HCEC 1CT (cell line): ENCODE results near the gene MNT.

ENCODE experiments used
- DNase-seq: peaks from one replicate; pipeline ENCODE4 v3.0.0-alpha.2; 2017

The MNT gene

GRCh38 chr17:2415081-2415480 lies 14.2 kb upstream of the MNT start:
- no peak for DNase-seq

- no peak for DNase-seq
Observed at GRCh38 chr17:2414446-2415064, 13.7 kb upstream of the MNT start.

- DNase-seq: peak; percentile 16
Observed at GRCh38 chr17:2412561-2413021, 11.7 kb upstream of the MNT start.

DNA sequence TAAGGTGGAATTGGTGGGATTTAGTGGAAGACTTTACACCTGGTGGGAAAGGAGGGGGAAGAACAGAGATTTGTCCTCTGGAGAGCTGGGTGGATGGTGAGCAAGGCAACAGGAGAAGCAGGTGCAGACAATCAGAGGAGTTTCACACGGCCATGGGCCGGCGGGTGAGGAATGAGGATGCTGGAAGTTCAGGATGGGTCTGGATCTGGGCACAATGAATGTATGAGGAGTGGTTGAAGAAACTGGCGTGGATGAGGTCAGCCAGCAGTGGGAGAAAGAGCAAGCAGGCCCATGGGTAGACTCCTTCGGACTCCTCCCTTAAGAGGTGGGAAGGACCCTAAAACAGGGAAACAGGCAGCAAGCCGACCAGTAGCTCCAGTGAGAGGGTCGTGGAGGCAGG lies 10.1 kb upstream of the MNT start:
- no peak for DNase-seq

GRCh38 chr17:2406903-2407790 lies 6.3 kb upstream of the MNT start:
- peak; percentile 97 for DNase-seq

- no peak for DNase-seq
Observed at GRCh38 chr17:2406271-2406902, 5.5 kb upstream of the MNT start.

- DNase-seq: peak; percentile 96
Observed at GRCh38 chr17:2405247-2405926, 4.5 kb upstream of the MNT start.

GRCh38 chr17:2403044-2403443 lies 2.2 kb upstream of the MNT start:
- DNase-seq: no peak

DNA sequence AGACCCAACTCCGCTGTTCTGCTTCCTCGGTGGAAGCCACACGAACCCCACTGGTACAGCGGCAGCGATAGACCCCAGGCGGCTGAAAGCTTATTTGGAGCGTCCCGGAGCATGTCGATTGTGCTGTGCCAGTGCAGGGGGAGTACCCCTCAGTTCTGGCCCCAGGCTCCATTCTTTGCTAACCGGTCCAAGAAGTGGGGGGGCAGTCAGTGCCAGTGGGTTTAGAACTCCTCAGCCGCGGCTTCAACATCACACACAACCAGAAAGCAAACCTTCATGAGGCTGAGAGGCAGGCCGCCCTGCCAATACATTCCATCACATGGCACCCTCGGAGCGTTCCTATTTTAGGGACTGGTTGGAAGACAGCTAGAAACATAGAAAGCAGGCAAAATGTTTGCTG lies 1.7 kb upstream of the MNT start:
- no peak for DNase-seq

GRCh38 chr17:2401426-2402221 lies 764 bp upstream of the MNT start:
- peak; percentile 99 for DNase-seq

GRCh38 chr17:2400474-2400866 lies 390 bp downstream of the MNT start:
- peak; percentile 47 for DNase-seq

DNA sequence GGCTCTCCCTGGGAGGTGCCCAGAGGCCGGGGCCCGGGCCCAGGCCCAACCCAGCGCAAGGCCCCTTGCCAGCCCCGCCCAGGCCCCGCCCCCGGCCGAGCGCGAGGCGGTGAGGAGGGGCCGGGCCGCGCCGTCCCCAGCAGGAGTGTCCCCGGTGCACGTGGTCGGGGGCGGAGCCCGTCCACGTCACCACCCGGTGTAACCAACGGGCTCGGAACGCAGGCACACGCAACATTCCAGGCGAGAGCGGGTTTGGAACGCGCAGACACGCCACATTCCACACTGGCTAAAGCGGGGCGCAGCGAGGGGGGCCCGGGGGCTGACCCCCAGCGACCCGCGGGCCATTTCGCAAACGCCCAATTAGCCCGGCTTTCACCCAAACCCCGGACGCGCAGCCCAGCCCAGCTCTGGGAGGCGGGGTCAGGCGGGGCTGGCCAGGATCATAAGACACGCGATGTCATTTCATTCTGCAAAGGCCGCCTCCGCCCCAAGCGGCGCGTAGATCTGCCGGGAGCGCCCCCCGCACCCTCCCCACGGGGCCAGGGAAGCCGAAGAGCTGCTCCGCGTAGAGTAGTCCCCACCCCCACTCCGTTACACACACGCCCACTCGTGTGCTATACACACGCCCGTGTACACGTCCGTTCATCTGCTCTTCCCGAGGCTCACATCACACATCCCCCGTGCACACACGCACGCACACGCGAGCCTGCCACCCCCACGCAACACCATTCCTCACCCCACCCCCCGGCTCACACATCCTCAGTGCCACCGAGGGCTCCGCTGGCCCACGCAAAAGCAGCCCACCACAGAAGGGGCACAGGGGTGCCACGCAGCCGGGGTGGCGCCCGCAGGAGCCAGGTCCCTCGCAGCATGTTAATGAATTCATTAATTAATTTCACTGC lies 1.0 kb downstream of the MNT start:
- DNase-seq: peak; percentile 97

DNA sequence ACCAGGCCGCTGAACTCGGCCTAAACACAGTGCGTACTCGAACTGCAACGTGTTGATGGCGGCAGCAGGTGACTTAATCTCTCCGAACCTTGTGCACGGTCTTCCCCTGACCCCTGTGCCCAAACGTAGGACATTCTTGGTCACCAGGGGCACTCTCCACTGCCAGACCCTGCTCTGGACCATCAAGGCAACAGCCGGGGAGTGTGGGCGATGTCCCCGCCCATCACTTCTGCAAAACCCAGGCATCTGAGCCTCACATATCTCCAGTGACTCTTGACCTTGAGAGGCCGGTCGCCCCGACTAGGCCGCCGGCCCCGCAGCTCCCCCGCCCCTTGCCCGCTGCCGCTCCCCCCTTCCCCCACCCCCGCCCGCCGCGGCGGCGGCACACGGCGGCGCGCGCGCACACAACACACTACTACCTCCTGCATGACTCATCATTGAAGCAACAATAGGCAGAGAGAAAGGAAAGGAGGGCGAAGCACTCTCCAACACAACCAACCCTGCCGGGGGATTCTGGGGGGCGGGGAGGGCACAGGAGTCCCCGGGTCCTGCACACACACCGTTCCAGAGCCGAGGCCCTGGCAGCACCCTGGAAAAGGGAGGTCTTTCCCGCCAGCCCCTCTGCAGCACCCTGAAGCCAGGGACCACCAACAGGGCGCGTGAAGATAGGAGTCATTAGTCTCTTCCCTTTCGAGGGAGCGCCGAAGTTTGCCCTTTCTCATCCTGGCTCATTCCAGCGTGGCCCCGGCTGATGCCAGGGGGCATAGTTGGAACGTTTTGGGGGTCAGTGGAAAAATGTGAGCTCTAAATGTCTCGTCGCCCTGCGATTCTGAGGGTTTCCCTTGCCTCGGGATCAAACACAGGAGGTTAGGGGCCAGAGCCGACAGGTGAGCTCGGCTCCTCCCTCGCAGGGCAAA lies 1.9 kb downstream of the MNT start:
- peak; percentile 80 for DNase-seq

GRCh38 chr17:2398182-2398581 lies 2.7 kb downstream of the MNT start:
- no peak for DNase-seq

- DNase-seq: no peak
Observed at GRCh38 chr17:2397247-2398171, 3.4 kb downstream of the MNT start.

DNA sequence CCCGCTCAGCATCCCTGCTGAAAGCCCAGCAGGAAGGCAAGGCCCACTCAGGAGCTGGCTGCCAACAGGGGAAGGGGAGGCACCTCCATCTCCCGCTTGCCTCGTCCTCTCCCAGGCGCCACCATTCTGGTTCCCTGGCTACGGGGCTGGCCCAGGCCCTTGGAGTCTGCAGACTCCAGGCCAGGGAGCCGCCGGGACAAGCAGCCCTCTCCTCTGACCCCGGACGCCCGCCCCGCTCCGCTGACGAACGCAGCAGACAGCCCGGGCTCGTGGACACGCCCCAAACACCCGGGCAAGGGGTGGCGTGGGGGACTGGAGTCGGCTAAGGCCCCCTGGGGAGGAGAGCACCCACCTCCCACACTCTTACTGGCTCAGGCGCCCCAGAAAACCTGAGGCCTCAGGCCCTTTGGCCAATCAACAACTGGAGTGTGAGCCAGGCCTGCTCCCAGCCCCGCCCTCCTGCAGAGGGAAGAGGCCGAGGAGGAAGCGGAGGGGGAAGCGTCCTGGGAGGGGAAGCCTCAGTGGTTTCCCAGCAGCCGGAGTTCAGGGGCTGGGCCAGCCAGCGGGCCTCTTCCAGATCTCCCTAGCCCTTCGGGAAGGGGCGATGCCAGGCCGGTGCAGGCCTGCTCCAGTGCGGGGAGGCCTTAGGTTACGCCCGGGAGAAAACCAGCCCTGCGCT lies 4.2 kb downstream of the MNT start:
- peak; percentile 97 for DNase-seq

DNA sequence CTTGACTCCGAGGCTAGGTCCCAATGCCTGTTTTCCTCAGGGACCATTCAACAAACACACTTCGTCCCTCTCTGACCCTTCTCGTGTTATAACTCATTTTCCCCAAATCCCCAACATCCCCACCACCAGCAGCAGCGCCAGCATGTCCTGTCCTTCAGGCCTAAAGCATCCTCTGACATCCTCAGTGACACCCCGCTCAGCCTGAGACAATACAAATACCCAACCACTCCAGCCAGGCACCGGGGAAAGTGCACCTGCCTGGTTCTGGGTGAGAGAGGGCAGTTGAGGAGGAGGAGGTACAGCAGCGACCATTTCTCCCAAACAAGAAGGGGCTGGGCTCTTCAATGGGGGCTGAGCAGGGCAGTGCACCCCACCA lies 4.7 kb downstream of the MNT start:
- DNase-seq: no peak
